HFFc6 (cell line): ENCODE measurements around the gene USP32. TPM values are rescaled to one million over a fixed set of nuclear protein-coding genes. Genes with fewer than 3 reads are reported as not detected.

Experiments used
- DNase-seq: peaks from one replicate; pipeline ENCODE4 v3.0.0-alpha.2; 2018
- H3K27ac Mint-ChIP-seq: 2 replicates; pipeline ENCODE4 v1.8.0; 2020; ENCODE audit warnings: mild to moderate bottlenecking, mixed read lengths
- H3K27me3 Mint-ChIP-seq: 2 replicates; pipeline ENCODE4 v1.8.0; 2021; ENCODE audit warnings: mild to moderate bottlenecking, moderate library complexity, mixed read lengths; ENCODE audit not compliant: insufficient read depth
- H3K36me3 Mint-ChIP-seq: 2 replicates; pipeline ENCODE4 v1.8.0; 2021; ENCODE audit warnings: low read depth, mixed read lengths
- H3K4me1 Mint-ChIP-seq: 2 replicates; pipeline ENCODE4 v1.8.0; 2020; ENCODE audit warnings: low read depth, mixed read lengths
- H3K4me3 Mint-ChIP-seq: 2 replicates; pipeline ENCODE4 v1.8.0; 2020; ENCODE audit warnings: mild to moderate bottlenecking, moderate library complexity, mixed read lengths
- H3K9me3 Mint-ChIP-seq: 2 replicates; pipeline ENCODE4 v1.8.0; 2020; ENCODE audit warnings: mild to moderate bottlenecking, mixed read lengths
- total RNA-seq, 6 experiments: library from RNA; stranded (reverse); fragmentation: NEBNext Ultra II Directional; extraction: Animal tissue kit (Norgen Biotek cat#: 25700); gene quantifications; 2 replicates in 1 of 6; 3 replicates in 5 of 6; pipeline ENCODE4 v1.2.3, GENCODE V29; 2021
- TF ChIP-seq, protein P1 (sequence below): fragments of 200-600 bp; sonication (generic); IDR thresholded peaks from 2 replicates; pipeline ENCODE4 v1.5.0; 2021; ENCODE audit warnings: antibody characterized with exemption, mild to moderate bottlenecking

USP32 gene
- total RNA-seq, 6 experiments from 2014 or later: 46.7 to 57.3 (median 51.7) TPM

DNA sequence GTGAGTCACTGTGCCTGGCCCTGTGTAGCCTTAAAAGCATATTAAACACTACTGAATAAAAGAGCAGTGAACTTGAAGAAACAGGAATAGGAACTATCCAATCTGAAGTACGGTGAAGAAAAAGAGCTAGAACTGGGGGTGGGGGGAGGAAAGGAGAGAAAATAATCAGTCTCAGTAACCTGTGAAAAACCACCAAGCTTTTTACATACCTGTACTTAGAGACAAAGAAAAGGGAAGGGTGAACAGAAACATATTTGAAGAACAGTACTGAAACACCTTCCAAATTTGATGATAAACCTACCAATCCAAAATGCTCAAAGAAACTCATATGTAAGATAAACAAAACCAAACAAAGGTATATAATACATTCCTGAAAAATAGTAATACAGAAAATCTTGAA is 77.5 kb downstream of the USP32 start:
- Mint-ChIP-seq H3K36me3 (0 out of 2 replicates have a peak, but pooled peaks cover 3% of the 10 kb centered on the region), H3K4me1 (peaks cover 21% of the 10 kb centered on the region), H3K27me3 (no peaks in the 10 kb centered on the region; the same call in 1 of the 2 replicates), H3K9me3 (no peaks in the 10 kb centered on the region), H3K27ac (no peak overlapping the region), H3K4me3 (no peak overlapping the region)
- no peak for DNase-seq
- TF ChIP-seq, protein P1, sequence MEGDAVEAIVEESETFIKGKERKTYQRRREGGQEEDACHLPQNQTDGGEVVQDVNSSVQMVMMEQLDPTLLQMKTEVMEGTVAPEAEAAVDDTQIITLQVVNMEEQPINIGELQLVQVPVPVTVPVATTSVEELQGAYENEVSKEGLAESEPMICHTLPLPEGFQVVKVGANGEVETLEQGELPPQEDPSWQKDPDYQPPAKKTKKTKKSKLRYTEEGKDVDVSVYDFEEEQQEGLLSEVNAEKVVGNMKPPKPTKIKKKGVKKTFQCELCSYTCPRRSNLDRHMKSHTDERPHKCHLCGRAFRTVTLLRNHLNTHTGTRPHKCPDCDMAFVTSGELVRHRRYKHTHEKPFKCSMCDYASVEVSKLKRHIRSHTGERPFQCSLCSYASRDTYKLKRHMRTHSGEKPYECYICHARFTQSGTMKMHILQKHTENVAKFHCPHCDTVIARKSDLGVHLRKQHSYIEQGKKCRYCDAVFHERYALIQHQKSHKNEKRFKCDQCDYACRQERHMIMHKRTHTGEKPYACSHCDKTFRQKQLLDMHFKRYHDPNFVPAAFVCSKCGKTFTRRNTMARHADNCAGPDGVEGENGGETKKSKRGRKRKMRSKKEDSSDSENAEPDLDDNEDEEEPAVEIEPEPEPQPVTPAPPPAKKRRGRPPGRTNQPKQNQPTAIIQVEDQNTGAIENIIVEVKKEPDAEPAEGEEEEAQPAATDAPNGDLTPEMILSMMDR: no peak

DNA sequence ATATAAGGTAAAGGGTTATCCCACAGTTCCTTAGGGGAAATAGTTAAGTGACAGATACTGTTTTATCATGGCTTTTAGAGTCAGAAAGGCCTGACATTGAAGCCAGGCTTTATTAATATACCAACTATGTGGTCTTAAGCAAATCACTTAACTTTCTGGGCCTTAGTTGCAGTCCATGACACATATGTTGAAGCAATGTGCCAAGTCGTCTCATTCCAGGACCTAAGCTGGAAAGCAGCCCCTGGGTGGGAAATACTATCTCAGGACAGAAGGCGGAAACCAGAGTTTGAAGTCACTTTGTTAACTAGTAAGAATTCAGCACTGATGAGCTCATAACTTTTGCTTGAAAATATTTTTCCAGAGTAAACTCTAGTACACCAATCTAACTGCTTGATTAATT is 80.0 kb downstream of the USP32 start:
- no peak overlapping the region; the same call in 1 of the 2 replicates for H3K27ac Mint-ChIP-seq
- no peaks in the 10 kb centered on the region for H3K9me3 Mint-ChIP-seq
- H3K4me1 Mint-ChIP-seq: peaks cover 21% of the 10 kb centered on the region
- TF ChIP-seq, protein P1: no peak
- H3K36me3 Mint-ChIP-seq: peaks cover 20% of the 10 kb centered on the region
- no peaks in the 10 kb centered on the region; the same call in 1 of the 2 replicates for H3K27me3 Mint-ChIP-seq
- no peak overlapping the region for H3K4me3 Mint-ChIP-seq
- DNase-seq: no peak

DNA sequence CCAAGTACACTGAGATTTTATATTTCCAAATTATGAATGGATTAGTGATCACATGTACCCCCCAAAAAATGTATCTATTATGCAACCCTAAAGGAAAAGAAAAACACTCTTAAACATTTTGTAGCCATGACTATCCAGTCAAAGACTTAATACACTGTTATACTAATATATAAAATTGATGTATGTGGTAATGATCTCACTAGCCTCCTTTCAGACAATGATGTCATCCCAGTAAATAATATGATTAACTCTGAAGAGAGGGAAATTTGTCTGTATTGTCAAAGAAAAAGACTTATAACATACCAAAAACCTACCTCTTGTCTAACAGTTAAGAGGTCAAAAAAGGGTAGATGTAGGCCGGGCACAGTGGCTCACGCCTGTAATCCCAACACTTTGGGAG is 80.7 kb downstream of the USP32 start:
- Mint-ChIP-seq H3K4me1 (peaks cover 21% of the 10 kb centered on the region), H3K36me3 (peaks cover 20% of the 10 kb centered on the region), H3K9me3 (no peaks in the 10 kb centered on the region), H3K4me3 (no peak overlapping the region), H3K27me3 (no peaks in the 10 kb centered on the region; the same call in 1 of the 2 replicates), H3K27ac (no peak overlapping the region)
- DNase-seq: no peak
- TF ChIP-seq, protein P1: no peak

DNA sequence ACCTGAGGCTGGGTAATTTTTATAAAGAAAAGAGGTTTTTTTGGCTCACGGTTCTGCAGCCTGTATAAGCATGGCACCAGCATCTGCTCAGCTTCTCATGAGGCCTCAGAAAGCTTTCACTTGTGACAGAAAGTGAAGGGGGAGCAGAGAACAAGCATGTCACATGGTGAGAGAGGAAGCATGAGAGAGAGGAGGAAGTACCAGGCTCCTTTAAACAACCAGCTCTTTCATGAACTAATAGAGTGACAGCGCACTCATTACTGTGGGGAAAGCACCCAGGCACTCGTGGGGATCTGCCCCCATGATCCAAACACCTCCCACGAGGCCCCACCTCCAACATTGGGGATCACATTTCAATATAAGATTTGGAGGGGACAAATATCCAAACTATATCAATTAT is 86.8 kb downstream of the USP32 start:
- TF ChIP-seq, protein P1: no peak
- Mint-ChIP-seq H3K4me3 (no peak overlapping the region), H3K27ac (no peak overlapping the region), H3K27me3 (no peaks in the 10 kb centered on the region; the same call in 1 of the 2 replicates), H3K36me3 (peaks cover 24% of the 10 kb centered on the region), H3K9me3 (no peaks in the 10 kb centered on the region), H3K4me1 (peaks cover 15% of the 10 kb centered on the region)
- DNase-seq: no peak

DNA sequence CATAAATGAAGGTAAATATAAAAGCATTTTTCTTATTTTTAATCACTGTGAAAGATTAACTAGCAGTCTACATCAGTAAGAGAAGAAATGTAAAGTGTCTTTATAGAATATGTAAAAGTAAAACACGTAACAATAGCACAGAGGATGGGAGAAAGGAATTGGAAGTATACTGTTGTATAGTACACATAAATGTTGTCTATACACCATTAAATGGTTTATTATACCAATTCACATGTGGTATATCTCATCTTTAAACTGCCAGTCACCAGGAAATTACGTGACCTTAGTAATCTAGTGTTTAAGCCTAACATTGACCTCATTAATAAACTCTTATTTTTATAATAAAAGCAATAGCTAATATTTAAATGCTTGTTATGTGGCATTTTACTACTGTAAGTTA is 87.4 kb downstream of the USP32 start:
- no peaks in the 10 kb centered on the region; the same call in 1 of the 2 replicates for H3K27me3 Mint-ChIP-seq
- H3K36me3 Mint-ChIP-seq: peaks cover 22% of the 10 kb centered on the region

More for the DNA sequence above, 87.4 kb downstream of the USP32 start:
- Mint-ChIP-seq H3K27ac (no peak overlapping the region), H3K4me3 (no peak overlapping the region), H3K4me1 (peaks cover 15% of the 10 kb centered on the region), H3K9me3 (no peaks in the 10 kb centered on the region)
- DNase-seq: no peak
- TF ChIP-seq, protein P1: no peak
